LNCAP (cell line): ENCODE results near the gene CAPZA1.

Experiments
- TF ChIP-seq, protein P1 (sequence below): fragments of 450-650 bp; IDR thresholded peaks from 2 replicates; pipeline ENCODE4 v1.5.1; 2017; ENCODE audit warnings: mild to moderate bottlenecking

CAPZA1 gene

DNA sequence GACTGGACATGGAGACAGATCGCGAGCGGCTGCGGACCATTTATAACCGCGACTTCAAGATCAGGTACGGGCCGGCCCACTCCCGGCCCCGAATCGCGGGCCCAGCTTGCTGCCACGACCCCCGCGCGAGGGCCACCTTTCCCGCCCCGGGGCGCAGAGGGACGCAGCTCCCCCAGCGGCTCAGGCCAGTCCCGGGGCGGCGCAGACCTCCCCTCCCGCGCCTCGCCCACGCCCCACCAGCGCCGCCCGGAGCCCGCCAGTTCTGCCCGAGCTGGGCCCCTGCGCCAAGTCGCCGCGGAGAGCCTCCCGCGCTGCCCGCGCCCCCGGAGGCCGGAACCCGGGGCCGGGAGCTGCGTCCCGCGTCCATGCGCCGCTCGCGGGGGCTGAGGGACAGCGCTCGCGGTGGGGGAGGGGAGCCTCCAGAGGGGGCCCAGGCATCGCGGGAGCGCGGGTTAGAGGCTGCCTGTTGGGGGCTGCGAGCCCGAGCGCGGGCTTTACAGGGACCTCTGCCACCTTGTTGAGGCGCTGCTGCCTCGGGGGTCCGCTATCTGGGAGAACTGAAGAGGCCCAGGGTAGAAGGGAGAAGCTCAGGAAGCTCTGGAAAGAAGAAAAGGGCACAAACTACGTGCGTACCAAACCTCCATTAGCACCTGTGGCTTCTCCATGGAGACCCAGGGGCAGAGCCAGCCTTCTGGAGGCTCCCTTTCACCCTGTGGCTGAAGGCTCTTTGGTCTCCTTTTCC, 55.5 kb downstream of the CAPZA1 start:
- TF ChIP-seq, protein P1, sequence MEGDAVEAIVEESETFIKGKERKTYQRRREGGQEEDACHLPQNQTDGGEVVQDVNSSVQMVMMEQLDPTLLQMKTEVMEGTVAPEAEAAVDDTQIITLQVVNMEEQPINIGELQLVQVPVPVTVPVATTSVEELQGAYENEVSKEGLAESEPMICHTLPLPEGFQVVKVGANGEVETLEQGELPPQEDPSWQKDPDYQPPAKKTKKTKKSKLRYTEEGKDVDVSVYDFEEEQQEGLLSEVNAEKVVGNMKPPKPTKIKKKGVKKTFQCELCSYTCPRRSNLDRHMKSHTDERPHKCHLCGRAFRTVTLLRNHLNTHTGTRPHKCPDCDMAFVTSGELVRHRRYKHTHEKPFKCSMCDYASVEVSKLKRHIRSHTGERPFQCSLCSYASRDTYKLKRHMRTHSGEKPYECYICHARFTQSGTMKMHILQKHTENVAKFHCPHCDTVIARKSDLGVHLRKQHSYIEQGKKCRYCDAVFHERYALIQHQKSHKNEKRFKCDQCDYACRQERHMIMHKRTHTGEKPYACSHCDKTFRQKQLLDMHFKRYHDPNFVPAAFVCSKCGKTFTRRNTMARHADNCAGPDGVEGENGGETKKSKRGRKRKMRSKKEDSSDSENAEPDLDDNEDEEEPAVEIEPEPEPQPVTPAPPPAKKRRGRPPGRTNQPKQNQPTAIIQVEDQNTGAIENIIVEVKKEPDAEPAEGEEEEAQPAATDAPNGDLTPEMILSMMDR = peak; percentile 33

DNA sequence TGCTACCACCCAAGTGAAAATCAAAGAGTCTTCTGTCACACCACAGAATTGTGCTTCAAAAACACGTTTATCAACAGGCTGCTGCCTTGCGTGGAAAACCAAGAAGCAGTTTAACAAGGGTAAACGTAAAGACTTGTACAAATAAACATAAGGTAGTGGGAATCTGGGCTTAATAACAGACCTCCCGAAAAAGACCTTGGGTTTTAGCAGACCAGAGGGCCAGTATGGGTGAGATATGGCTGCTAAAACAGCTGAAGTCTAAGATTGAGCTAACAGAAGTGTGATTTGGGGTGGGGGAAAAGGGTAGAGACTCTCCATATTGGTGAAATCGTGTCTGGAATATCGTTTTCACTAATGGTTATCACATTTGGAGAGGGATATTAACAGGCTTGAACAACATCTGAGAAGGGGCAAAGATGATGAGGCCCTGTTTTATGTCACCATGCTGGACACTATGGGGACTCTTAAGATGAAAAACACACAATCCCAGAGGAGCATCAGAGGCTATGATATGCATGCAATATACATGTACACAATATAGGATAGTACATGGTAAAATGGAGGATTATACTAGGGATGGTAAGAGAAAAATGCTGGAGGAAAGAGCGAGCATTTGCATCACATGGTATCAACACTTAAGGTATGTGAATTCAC, 56.2 kb downstream of the CAPZA1 start:
- TF ChIP-seq, protein P1 = no peak

DNA sequence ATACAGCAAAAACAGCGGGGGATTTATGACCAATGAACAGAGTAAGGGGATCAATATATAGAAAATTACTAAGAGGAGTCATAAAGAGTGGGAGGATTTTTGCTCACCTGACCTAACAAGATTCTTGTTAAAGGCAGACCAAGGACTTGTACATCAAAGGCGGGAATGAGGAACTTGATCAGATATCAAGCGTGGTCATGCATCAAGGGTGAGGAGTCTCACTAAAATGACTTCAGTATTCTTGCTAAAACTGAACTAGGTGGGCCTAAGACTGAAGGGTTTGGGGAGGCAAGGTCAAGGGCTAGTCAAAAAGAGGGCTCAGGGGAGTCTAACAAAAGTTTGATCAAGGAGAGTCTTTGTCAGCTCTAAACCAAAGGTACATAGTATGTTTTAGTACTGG, 56.9 kb downstream of the CAPZA1 start:
- TF ChIP-seq, protein P1 = no peak

DNA sequence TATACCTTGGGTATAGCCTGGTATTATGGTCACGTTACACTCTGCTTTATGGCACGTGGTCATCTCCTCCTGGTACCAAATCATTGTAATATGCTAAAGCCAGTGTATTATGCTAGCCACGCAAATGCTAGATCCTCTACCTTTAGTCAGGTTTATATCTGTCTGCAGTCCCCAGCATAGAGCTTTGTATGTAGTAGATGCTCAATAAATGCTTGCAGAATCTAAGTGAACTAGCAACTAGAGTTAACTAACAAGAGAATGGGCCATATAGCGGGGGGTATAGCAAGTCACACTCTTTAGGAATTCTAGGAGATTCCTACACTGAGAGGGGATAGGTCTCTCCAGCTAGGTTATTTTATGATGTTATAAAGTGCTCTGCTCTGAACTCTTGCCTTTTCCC, 57.9 kb downstream of the CAPZA1 start:
- TF ChIP-seq, protein P1 = no peak

DNA sequence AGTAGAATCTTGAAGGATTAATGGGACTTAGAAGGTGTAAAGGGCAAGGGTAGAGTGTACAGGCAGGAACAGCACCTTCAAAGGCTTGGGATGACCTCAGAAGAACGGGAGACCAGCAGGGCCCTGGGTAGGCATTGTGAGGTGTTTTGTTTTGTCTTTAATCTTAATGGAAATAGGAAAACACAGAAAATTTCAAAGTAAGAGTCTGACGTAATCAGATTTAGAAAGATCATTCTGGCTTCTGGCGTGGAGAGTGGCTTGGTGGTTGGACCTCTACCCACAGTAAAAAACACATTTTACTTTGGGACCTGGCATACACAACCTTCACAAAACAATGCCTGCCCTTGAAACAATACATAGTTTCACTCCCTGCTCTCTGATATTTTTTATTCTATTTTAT, 59.0 kb downstream of the CAPZA1 start:
- TF ChIP-seq, protein P1 = no peak

DNA sequence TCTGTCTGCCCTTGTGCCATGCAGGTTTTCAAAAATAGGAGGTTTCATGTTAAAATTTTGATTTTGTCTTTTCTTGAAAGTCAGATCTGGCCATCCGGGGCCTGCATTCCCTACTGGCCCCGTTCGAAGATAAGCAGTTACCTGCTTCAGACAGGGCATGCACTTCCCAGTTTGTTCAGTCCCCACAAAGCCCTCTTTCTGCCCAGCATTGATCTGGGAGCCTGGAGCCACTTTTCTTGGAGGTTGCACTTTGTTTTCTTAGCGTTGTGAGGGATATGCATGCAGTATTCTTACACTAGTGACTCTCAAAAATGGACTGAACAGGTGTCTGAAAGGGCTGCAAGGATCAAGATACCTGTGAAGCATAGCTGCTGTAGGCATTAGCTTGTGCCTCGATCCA, 66.3 kb downstream of the CAPZA1 start:
- TF ChIP-seq, protein P1 = no peak

DNA sequence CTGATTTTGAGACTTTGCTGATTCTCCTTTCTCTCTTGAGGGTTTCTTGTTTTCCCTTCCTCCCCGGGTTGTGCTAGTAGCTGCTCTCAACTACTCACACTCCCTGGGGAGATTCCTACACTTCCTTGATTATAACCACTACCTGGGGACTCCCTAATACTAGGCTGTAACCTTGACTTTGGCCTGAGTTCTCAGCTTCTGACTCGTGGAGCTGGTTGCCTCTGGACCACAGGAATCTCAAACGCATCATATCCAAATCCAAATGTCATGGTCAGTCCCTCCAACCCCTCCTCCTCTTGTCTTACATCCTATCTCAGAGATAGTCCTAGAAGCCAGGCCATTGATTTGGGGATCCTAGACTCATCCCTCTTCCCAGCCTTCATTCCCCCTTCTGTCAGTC, 66.8 kb downstream of the CAPZA1 start:
- TF ChIP-seq, protein P1 = no peak
